Thyroid gland (tissue), 4 donors: ENCODE measurements around the gene CLIC3.

Experiments used
- POLR2A ChIP-seq, 2 donors: fragments of 450-650 bp; IDR thresholded peaks; one replicate each; pipeline ENCODE4 v1.6.1; 2017; ENCODE audit warnings: antibody characterized with exemption in 2 of 2, mild to moderate bottlenecking in 2 of 2, moderate library complexity in 1 of 2
- TF ChIP-seq, protein P1 (sequence below), 6 experiments: fragments of 200-600 bp in 3 of 6; fragments of 450-650 bp in 3 of 6; sonication (generic) in 3 of 6; IDR thresholded peaks; one replicate each; pipeline ENCODE4 v1.5.1; 2016 to 2019; ENCODE audit warnings: antibody characterized with exemption in 6 of 6, mild to moderate bottlenecking in 2 of 6, inconsistent platforms in 1 of 6, moderate library complexity in 1 of 6

DNA sequence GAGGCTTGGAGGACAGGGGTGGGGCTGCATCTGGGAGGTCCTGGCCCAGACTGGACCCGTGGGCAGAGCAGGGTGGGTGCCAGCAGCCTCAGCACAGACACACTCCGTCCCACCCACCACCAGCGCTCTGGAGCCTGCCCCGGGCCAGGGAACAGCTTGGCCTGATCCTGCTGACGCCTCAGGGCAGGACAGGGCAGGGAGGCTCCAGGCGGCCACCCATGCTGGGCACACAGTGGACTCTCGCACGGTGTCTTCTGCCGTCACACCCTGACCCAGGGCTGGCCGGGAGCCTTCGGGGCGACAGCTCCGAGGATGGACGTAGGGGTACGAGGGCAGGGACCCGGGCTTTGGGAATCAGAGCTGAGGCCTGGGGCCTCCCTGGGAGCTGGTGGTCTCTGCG is 27.2 kb downstream of the CLIC3 start:
- TF ChIP-seq, protein P1, sequence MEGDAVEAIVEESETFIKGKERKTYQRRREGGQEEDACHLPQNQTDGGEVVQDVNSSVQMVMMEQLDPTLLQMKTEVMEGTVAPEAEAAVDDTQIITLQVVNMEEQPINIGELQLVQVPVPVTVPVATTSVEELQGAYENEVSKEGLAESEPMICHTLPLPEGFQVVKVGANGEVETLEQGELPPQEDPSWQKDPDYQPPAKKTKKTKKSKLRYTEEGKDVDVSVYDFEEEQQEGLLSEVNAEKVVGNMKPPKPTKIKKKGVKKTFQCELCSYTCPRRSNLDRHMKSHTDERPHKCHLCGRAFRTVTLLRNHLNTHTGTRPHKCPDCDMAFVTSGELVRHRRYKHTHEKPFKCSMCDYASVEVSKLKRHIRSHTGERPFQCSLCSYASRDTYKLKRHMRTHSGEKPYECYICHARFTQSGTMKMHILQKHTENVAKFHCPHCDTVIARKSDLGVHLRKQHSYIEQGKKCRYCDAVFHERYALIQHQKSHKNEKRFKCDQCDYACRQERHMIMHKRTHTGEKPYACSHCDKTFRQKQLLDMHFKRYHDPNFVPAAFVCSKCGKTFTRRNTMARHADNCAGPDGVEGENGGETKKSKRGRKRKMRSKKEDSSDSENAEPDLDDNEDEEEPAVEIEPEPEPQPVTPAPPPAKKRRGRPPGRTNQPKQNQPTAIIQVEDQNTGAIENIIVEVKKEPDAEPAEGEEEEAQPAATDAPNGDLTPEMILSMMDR (IDR thresholded peaks at IDR 0.05) = no peak
- no peak for TF ChIP-seq POLR2A (IDR thresholded peaks at IDR 0.05)
